GM12874 (cell line): ENCODE results near the gene FER.

ENCODE experiments used
- CTCF ChIP-seq: IDR thresholded peaks from 2 replicates; pipeline ENCODE4 v1.5.1; 2011; ENCODE audit warnings: low read depth, mild to moderate bottlenecking, control low read depth, low read length, moderate library complexity; ENCODE audit not compliant: insufficient read depth

FER gene

GRCh38 chr5:108747774-108748400 is at the start of gene FER:
Gene FER (plus strand): TSS chr5:108747897. CDS start chr5:108798183, 50,286 bp downstream.
- TF ChIP-seq CTCF, result no peak

GRCh38 chr5:108700930-108701329 is 46.8 kb upstream of the FER start:
- no peak for TF ChIP-seq CTCF

GRCh38 chr5:108702546-108702945 is 45.2 kb upstream of the FER start:
- no peak for TF ChIP-seq CTCF

- TF ChIP-seq CTCF, result no peak
These were observed 44.4 kb upstream of the FER start for GRCh38 chr5:108703313-108703712.

- TF ChIP-seq CTCF, result no peak
These were observed 40.6 kb upstream of the FER start for GRCh38 chr5:108707141-108707540.

- no peak for TF ChIP-seq CTCF
These were observed 35.8 kb upstream of the FER start for GRCh38 chr5:108711898-108712297.

- no peak for TF ChIP-seq CTCF
These were observed 32.3 kb upstream of the FER start for GRCh38 chr5:108715408-108715807.
